Astrocyte of the cerebellum (primary cell): ENCODE results near the gene SGCE.
"Not testable (repeated sequence)": the region's sequence is repeated elsewhere in the genome, so short reads cannot be mapped to it uniquely, and the experiment has no call there.

Experiments used
- DNase-seq: peaks from one replicate; pipeline ENCODE4 v3.0.0-alpha.2; 2011; ENCODE audit warnings: low read depth
- H3K4me3 ChIP-seq: 2 replicates; pipeline ENCODE4 v1.5.1; 2011; ENCODE audit warnings: mild to moderate bottlenecking, low read depth, low read length, moderate library complexity
- CTCF ChIP-seq: IDR thresholded peaks from 2 replicates; pipeline ENCODE4 v1.5.1; 2012; ENCODE audit warnings: low read length, low read depth, moderate library complexity, mild to moderate bottlenecking; ENCODE audit errors: missing control alignments
- in situ Hi-C: cut with HindIII; loops from 2 replicates; pipeline ENCODE4 v1.10.0; 2017; ENCODE audit warnings: low sequenced_read_pairs

The SGCE gene

GRCh38 chr7:94655848-94656657 is at the start of gene SGCE:
Gene SGCE (minus strand): TSS chr7:94656133. CDS start chr7:94656098, 35 bp downstream.
- H3K4me3 ChIP-seq, result peak within 1 kb of the TSS; percentile 61
- DNase-seq, result peak; percentile 55
- in situ Hi-C loops, result no loop called here
- peak; percentile 53 for TF ChIP-seq CTCF

GRCh38 chr7:94705155-94706021 is 49.5 kb upstream of the SGCE start:
- in situ Hi-C loops, result not testable (repeated sequence)

GRCh38 chr7:94701555-94701973 is 45.6 kb upstream of the SGCE start:
- no peak overlapping the region for H3K4me3 ChIP-seq
- peak; percentile 69 for DNase-seq
- TF ChIP-seq CTCF, result no peak
- in situ Hi-C loops, result no loop called here

More at GRCh38 chr7:94705155-94706021, 49.5 kb upstream of the SGCE start:
- DNase-seq, H3K4me3 ChIP-seq: not testable (repeated sequence)

GRCh38 chr7:94700926-94701554 is 45.1 kb upstream of the SGCE start:
- in situ Hi-C loops, result no loop called here
- H3K4me3 ChIP-seq, result no peak overlapping the region
- TF ChIP-seq CTCF, result no peak
- DNase-seq, result no peak

- in situ Hi-C loops, result no loop called here
- H3K4me3 ChIP-seq, result no peak overlapping the region
- TF ChIP-seq CTCF, result no peak
- DNase-seq, result peak; percentile 60
Observed at GRCh38 chr7:94698275-94698674, 42.3 kb upstream of the SGCE start.

- DNase-seq, result peak; percentile 91
Observed at GRCh38 chr7:94697035-94697974, 41.4 kb upstream of the SGCE start.

More at GRCh38 chr7:94697035-94697974, 41.4 kb upstream of the SGCE start:
- no peak for TF ChIP-seq CTCF
- H3K4me3 ChIP-seq, result no peak overlapping the region
- in situ Hi-C loops, result no loop called here
